ENCODE results near the gene DUSP21. TPM values are rescaled to one million over a fixed set of nuclear protein-coding genes. Genes with fewer than 3 reads are reported as not detected.

DUSP21 gene
- total RNA-seq, 1 donor from 2014 or later: not detected

DNA sequence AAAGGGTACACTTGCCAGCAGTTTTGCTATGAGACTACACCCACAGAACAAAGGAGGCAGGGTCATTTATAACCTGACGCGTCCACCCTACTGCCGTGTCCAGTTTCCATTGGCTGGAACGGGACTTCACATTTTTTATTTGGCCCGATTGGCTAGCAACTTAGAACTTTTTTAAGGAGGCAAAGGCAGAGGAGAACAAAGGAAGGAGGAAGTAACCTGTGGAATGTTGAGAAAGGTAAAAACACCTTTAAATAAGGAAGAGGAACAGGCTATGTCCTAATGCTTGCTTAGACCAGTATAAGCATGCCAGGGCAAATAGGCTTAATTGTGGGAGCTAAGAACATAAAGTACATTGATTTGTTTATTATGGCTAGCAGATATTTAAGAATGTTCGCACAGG lies 47.8 kb downstream of the DUSP21 start:
- FAIRE-seq: no peak
- H3K4me3 ChIP-seq (ENCODE audit: low read depth, low read length): no peak overlapping the region
- H3K36me3 ChIP-seq (ENCODE audit: control insufficient read depth, insufficient read depth, low read length): no peaks in the 10 kb centered on the region
- DNase-seq (ENCODE audit: low read depth): peak; percentile 70
- TF ChIP-seq, protein P1, sequence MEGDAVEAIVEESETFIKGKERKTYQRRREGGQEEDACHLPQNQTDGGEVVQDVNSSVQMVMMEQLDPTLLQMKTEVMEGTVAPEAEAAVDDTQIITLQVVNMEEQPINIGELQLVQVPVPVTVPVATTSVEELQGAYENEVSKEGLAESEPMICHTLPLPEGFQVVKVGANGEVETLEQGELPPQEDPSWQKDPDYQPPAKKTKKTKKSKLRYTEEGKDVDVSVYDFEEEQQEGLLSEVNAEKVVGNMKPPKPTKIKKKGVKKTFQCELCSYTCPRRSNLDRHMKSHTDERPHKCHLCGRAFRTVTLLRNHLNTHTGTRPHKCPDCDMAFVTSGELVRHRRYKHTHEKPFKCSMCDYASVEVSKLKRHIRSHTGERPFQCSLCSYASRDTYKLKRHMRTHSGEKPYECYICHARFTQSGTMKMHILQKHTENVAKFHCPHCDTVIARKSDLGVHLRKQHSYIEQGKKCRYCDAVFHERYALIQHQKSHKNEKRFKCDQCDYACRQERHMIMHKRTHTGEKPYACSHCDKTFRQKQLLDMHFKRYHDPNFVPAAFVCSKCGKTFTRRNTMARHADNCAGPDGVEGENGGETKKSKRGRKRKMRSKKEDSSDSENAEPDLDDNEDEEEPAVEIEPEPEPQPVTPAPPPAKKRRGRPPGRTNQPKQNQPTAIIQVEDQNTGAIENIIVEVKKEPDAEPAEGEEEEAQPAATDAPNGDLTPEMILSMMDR (IDR thresholded peaks at IDR 0.05; ENCODE audit: insufficient read depth, low read length, severe bottlenecking): no peak
- H3K27me3 ChIP-seq (ENCODE audit: control insufficient read depth, insufficient read depth, low read length): no peaks in the 10 kb centered on the region

Other genes starting within 250 kb of the DUSP21 start
- 11.1 and 24.6 TPM in 2 replicates for gene KDM6A, start 29.2 kb downstream of the DUSP21 start, total RNA-seq

All from bronchial epithelial cell (primary cell).